CD4-positive, alpha-beta T cell (primary cell): ENCODE measurements around the gene SARNP. TPM values are rescaled to one million over a fixed set of nuclear protein-coding genes. Genes with fewer than 3 reads are reported as not detected.

Experiments
- ATAC-seq: fragments of 200-7000 bp; cut with Tn5 transposase; one replicate; pipeline ENCODE4 v1.10.0; 2022; ENCODE audit warnings: mild to moderate bottlenecking; ENCODE audit not compliant: poor library complexity
- CTCF ChIA-PET: fragments of 350-600 bp; sonication (Branson Sonifier 250); formaldehyde crosslinking; loops from one replicate; lab custom pipeline; 2021; ENCODE audit warnings: antibody characterized with exemption, inconsistent platforms; lab: Charles Lee
- POLR2A ChIA-PET: fragments of 350-600 bp; sonication (Branson Sonifier 250); formaldehyde crosslinking; loops from one replicate; lab custom pipeline; 2021; ENCODE audit warnings: antibody characterized with exemption, inconsistent platforms; lab: Charles Lee
- DNase-seq, 14 experiments: peaks; one replicate each; pipeline ENCODE4 v3.0.0-alpha.2; 2013 to 2020; ENCODE audit warnings: mixed read lengths in 2 of 14
- H3K27ac ChIP-seq, 2 donors: one replicate each; pipeline versions ENCODE4 v1.5.1 to v1.7.0; 2013; ENCODE audit warnings: low read length in 2 of 2, low read depth in 1 of 2, mild to moderate bottlenecking in 1 of 2
- H3K27me3 ChIP-seq, 2 experiments: 1 replicate in 1 of 2; 2 replicates in 1 of 2; pipeline versions ENCODE4 v1.6.1 to v1.7.0; 2013; ENCODE audit warnings: low read length in 2 of 2, control low read depth in 1 of 2, mild to moderate bottlenecking in 1 of 2, moderate library complexity in 1 of 2; ENCODE audit not compliant: insufficient read depth in 2 of 2, control insufficient read depth in 1 of 2
- H3K36me3 ChIP-seq: one replicate; pipeline ENCODE4 v1.6.1; 2013; ENCODE audit warnings: low read length, control low read depth; ENCODE audit not compliant: insufficient read depth
- H3K4me1 ChIP-seq: one replicate; pipeline ENCODE4 v1.6.1; 2013; ENCODE audit warnings: low read length, control low read depth; ENCODE audit not compliant: insufficient read depth
- H3K4me3 ChIP-seq: one replicate; pipeline ENCODE4 v1.5.1; 2013; ENCODE audit warnings: mild to moderate bottlenecking, low read length, moderate library complexity
- H3K9me3 ChIP-seq, 2 experiments: 1 replicate in 1 of 2; 2 replicates in 1 of 2; pipeline versions ENCODE4 v1.6.1 to v1.7.0; 2013; ENCODE audit warnings: low read length in 2 of 2, mild to moderate bottlenecking in 2 of 2, control low read depth in 1 of 2, moderate library complexity in 1 of 2; ENCODE audit not compliant: control insufficient read depth in 1 of 2, insufficient read depth in 1 of 2
- H3K27ac Mint-ChIP-seq: one replicate; pipeline ENCODE4 v1.8.0; 2020; ENCODE audit warnings: mixed read lengths
- H3K27me3 Mint-ChIP-seq: one replicate; pipeline ENCODE4 v1.8.0; 2021; ENCODE audit warnings: mixed read lengths
- H3K36me3 Mint-ChIP-seq: one replicate; pipeline ENCODE4 v1.8.0; 2021; ENCODE audit warnings: low read depth, mixed read lengths
- H3K4me1 Mint-ChIP-seq: one replicate; pipeline ENCODE4 v1.8.0; 2021; ENCODE audit warnings: low read depth, mixed read lengths
- H3K4me3 Mint-ChIP-seq: one replicate; pipeline ENCODE4 v1.8.0; 2020; ENCODE audit warnings: mild to moderate bottlenecking, mixed read lengths
- H3K9me3 Mint-ChIP-seq: one replicate; pipeline ENCODE4 v1.8.0; 2020; ENCODE audit warnings: mixed read lengths
- CTCF ChIP-seq: fragments of 200-600 bp; IDR thresholded peaks from one replicate; pipeline ENCODE4 v1.8.0; 2022; ENCODE audit warnings: antibody characterized with exemption, mild to moderate bottlenecking
- intact Hi-C, 2 experiments: fragments of 100-400 bp; cut with DNase I in 1 of 2; cut with micrococcal nuclease in 1 of 2; formaldehyde crosslinking; loops; one replicate each; pipeline versions ENCODE4 v1.15.1 to v1.9.0; 2023 to 2025; cut with DNase I, micrococcal nuclease
- total RNA-seq, 174 experiments: library from RNA in 2 of 174; stranded (reverse) in 2 of 174; gene quantifications; one replicate each; pipeline ENCODE4 v1.2.3 and lab custom pipeline; 2021 to 2026

SARNP gene
- total RNA-seq, 2 experiments from 2014 or later = 38.2 to 38.6 TPM

- H3K36me3 Mint-ChIP-seq = no peaks in the 10 kb centered on the region
- Histone ChIP-seq H3K9me3 (no peaks in the 10 kb centered on the region), H3K4me3 (no peak overlapping the region), H3K27me3 (no peaks in the 10 kb centered on the region), H3K27ac (no peak overlapping the region), H3K4me1 (peaks cover 36% of the 10 kb centered on the region), H3K36me3 (no peaks in the 10 kb centered on the region)
- no peak for TF ChIP-seq CTCF
- H3K4me1 Mint-ChIP-seq = peaks cover 48% of the 10 kb centered on the region
- H3K4me3 Mint-ChIP-seq = no peak overlapping the region
- H3K27ac Mint-ChIP-seq = no peak overlapping the region
- ChIA-PET CTCF (interaction anchor here (1.2 kb wide), 1 partner anchor 9 kb away, joined by 4 read pairs; no protein-coding TSS in a partner anchor), POLR2A (no interaction called here)
- no peaks in the 10 kb centered on the region for H3K27me3 Mint-ChIP-seq
- DNase-seq (no peak), ATAC-seq (no peak)
- no peaks in the 10 kb centered on the region for H3K9me3 Mint-ChIP-seq
- intact Hi-C loops = loop anchor here in 1 of 2 experiments (10.0 kb wide), 2 partner anchors 79 to 371 kb away; partner anchors contain the start of gene PA2G4
Observed at GRCh38 chr12:55733858-55734257, 83.7 kb downstream of the SARNP start.

- no peak for DNase-seq
- Histone ChIP-seq H3K27me3 (no peaks in the 10 kb centered on the region), H3K4me1 (peaks cover 34% of the 10 kb centered on the region), H3K36me3 (no peaks in the 10 kb centered on the region), H3K4me3 (no peak overlapping the region), H3K9me3 (no peaks in the 10 kb centered on the region), H3K27ac (no peak overlapping the region)
- intact Hi-C loops = loop anchor here in 1 of 2 experiments (10.0 kb wide), 2 partner anchors 78 to 372 kb away; partner anchors contain the start of gene PA2G4
- Mint-ChIP-seq H3K27me3 (no peaks in the 10 kb centered on the region), H3K4me1 (peaks cover 40% of the 10 kb centered on the region), H3K27ac (no peak overlapping the region), H3K36me3 (no peaks in the 10 kb centered on the region), H3K4me3 (no peak overlapping the region), H3K9me3 (no peaks in the 10 kb centered on the region)
- TF ChIP-seq CTCF = no peak
- ChIA-PET CTCF (interaction anchor here (1.2 kb wide), 1 partner anchor 8 kb away, joined by 4 read pairs; no protein-coding TSS in a partner anchor), POLR2A (no interaction called here)
- no peak for ATAC-seq
Observed at GRCh38 chr12:55733021-55733555, 84.4 kb downstream of the SARNP start.

GRCh38 chr12:55732288-55732687, 85.2 kb downstream of the SARNP start:
- H3K36me3 Mint-ChIP-seq = no peaks in the 10 kb centered on the region
- H3K36me3 ChIP-seq = no peaks in the 10 kb centered on the region
- no peak overlapping the region for H3K4me3 Mint-ChIP-seq
- DNase-seq (no peak), ATAC-seq (no peak)
- H3K9me3 Mint-ChIP-seq = no peaks in the 10 kb centered on the region
- H3K4me3 ChIP-seq = no peak overlapping the region
- H3K27ac Mint-ChIP-seq = no peak overlapping the region
- H3K27ac ChIP-seq = no peak overlapping the region
- intact Hi-C loops = loop anchor here in 1 of 2 experiments (10.0 kb wide), 2 partner anchors 77 to 373 kb away; partner anchors contain the start of gene PA2G4
- peaks cover 37% of the 10 kb centered on the region for H3K4me1 Mint-ChIP-seq
- no peak for TF ChIP-seq CTCF
- H3K9me3 ChIP-seq = no peaks in the 10 kb centered on the region
- no peaks in the 10 kb centered on the region for H3K27me3 Mint-ChIP-seq
- H3K4me1 ChIP-seq = peaks cover 34% of the 10 kb centered on the region
- POLR2A ChIA-PET = no interaction called here
- no peaks in the 10 kb centered on the region for H3K27me3 ChIP-seq
- CTCF ChIA-PET = no interaction called here
